ENCODE data around the gene ITPK1. TPM values are rescaled to one million over a fixed set of nuclear protein-coding genes. Genes with fewer than 3 reads are reported as not detected.
"Not testable (repeated sequence)": the region's sequence is repeated elsewhere in the genome, so short reads cannot be mapped to it uniquely, and the experiment has no call there.

Gene ITPK1
- total RNA-seq, 1 donor from 2014 or later, result 32.8 TPM

- Mint-ChIP-seq H3K9me3 (ENCODE audit: unreplicated experiment) (no peaks in the 10 kb centered on the region), H3K4me3 (ENCODE audit: unreplicated experiment) (no peak overlapping the region), H3K27ac (ENCODE audit: unreplicated experiment) (no peak overlapping the region), H3K4me1 (ENCODE audit: unreplicated experiment) (no peaks in the 10 kb centered on the region), H3K36me3 (ENCODE audit: unreplicated experiment) (no peaks in the 10 kb centered on the region), H3K27me3 (ENCODE audit: unreplicated experiment) (peaks cover 39% of the 10 kb centered on the region)
- no peak for DNase-seq (ENCODE audit: extremely low spot score, unreplicated experiment)
- TF ChIP-seq, protein P1, sequence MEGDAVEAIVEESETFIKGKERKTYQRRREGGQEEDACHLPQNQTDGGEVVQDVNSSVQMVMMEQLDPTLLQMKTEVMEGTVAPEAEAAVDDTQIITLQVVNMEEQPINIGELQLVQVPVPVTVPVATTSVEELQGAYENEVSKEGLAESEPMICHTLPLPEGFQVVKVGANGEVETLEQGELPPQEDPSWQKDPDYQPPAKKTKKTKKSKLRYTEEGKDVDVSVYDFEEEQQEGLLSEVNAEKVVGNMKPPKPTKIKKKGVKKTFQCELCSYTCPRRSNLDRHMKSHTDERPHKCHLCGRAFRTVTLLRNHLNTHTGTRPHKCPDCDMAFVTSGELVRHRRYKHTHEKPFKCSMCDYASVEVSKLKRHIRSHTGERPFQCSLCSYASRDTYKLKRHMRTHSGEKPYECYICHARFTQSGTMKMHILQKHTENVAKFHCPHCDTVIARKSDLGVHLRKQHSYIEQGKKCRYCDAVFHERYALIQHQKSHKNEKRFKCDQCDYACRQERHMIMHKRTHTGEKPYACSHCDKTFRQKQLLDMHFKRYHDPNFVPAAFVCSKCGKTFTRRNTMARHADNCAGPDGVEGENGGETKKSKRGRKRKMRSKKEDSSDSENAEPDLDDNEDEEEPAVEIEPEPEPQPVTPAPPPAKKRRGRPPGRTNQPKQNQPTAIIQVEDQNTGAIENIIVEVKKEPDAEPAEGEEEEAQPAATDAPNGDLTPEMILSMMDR (IDR thresholded peaks at IDR 0.05), result no peak
These were observed 30.4 kb upstream of the ITPK1 start for GRCh38 chr14:93146119-93146518.

DNA sequence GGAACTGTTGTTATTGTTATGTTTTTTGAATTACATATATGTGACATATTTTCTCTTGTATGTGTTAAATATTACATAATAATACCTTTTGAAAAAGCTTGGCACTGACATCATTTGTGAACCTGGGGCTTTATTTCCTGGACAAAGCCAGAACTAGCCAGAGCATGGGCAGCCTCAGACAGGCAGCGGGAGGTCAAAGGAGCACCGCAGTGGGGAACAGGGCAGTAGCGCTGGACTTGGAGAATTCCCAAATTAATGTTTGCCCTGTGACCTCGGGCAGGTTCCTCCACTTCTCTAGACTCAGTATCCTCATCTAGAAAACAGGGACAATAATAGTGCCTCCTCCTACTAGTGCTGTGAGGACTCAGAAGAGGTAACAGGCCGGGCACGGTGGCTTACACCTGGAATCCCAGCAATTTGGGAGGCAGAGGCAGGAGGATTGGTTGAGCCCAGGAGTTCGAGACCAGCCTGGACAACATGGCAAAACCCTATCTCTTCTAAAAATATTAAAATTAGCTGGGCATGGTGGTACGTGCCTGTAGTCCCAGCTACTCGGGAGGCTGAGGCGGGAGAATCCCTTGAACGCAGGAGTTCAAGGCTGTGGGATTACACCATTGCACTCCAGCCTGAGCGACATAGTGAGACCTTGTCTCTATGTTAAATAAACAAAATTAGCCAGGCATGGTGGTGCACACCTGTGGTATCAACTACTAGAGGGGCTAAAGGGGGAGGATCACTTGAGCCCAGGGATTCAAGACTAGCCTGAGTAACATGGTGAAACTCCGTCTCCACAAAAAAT lies 27.3 kb upstream of the ITPK1 start:
- TF ChIP-seq, protein P1 (IDR thresholded peaks at IDR 0.05), result no peak
- no peak for DNase-seq (ENCODE audit: extremely low spot score, unreplicated experiment)
- Mint-ChIP-seq H3K4me3 (ENCODE audit: unreplicated experiment) (no peak overlapping the region), H3K9me3 (ENCODE audit: unreplicated experiment) (no peaks in the 10 kb centered on the region), H3K27me3 (ENCODE audit: unreplicated experiment) (peaks cover 25% of the 10 kb centered on the region), H3K4me1 (ENCODE audit: unreplicated experiment) (peaks cover 2% of the 10 kb centered on the region), H3K36me3 (ENCODE audit: unreplicated experiment) (no peaks in the 10 kb centered on the region), H3K27ac (ENCODE audit: unreplicated experiment) (no peak overlapping the region)

DNA sequence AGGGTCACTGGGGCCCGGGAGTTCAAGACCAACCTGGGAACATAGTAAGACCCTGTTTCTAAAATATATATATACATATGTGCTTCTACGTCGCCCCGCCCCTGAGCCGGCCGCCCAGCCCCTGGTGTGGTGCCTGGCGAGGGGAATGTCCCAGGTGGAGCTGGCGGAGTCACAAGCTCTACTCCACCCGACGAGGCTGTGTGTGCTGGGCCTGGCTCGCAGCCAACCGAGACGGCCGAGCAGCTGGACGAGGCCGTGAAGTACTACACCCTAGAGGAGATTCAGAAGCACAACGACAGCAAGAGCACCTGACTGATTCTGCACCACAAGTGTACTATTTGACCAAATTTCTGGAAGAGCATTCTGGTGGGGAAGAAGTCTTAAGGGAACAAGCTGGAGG lies 22.1 kb upstream of the ITPK1 start:
- no peak overlapping the region for H3K27ac Mint-ChIP-seq (ENCODE audit: unreplicated experiment)
- H3K9me3 Mint-ChIP-seq (ENCODE audit: unreplicated experiment), result no peaks in the 10 kb centered on the region
- H3K4me3 Mint-ChIP-seq (ENCODE audit: unreplicated experiment), result no peak overlapping the region
- peaks cover 20% of the 10 kb centered on the region for H3K4me1 Mint-ChIP-seq (ENCODE audit: unreplicated experiment)
- H3K36me3 Mint-ChIP-seq (ENCODE audit: unreplicated experiment), result no peaks in the 10 kb centered on the region
- no peak for DNase-seq (ENCODE audit: extremely low spot score, unreplicated experiment)
- TF ChIP-seq, protein P1 (IDR thresholded peaks at IDR 0.05), result no peak
- H3K27me3 Mint-ChIP-seq (ENCODE audit: unreplicated experiment), result peaks cover 10% of the 10 kb centered on the region

DNA sequence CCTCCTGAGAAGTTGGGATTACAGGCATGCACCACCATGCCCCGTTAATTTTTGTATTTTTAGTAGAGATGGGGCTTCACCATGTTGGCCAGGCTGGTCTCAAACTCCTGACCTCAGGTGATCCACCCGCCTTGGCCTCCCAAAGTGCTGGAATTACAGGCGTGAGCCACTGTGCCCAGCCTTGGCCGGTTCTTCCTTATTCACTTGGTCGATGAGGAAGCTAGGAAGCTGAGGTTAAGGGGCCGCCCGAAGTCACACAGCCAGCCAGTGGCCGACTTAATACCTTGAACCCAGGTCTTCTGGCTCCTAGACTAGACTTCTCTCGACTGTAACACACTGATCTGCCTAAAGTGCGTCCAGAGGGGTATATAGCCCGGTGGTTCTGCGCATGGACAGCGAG lies 20.8 kb upstream of the ITPK1 start:
- H3K27ac Mint-ChIP-seq (ENCODE audit: unreplicated experiment); H3K4me3 Mint-ChIP-seq (ENCODE audit: unreplicated experiment); DNase-seq (ENCODE audit: extremely low spot score, unreplicated experiment); H3K9me3 Mint-ChIP-seq (ENCODE audit: unreplicated experiment); H3K27me3 Mint-ChIP-seq (ENCODE audit: unreplicated experiment); H3K36me3 Mint-ChIP-seq (ENCODE audit: unreplicated experiment): not testable (repeated sequence)
- peaks cover 24% of the 10 kb centered on the region for H3K4me1 Mint-ChIP-seq (ENCODE audit: unreplicated experiment)

GRCh38 chr14:93136009-93136408 lies 20.3 kb upstream of the ITPK1 start:
- H3K9me3 Mint-ChIP-seq (ENCODE audit: unreplicated experiment), result no peaks in the 10 kb centered on the region
- H3K36me3 Mint-ChIP-seq (ENCODE audit: unreplicated experiment), result no peaks in the 10 kb centered on the region
- no peak overlapping the region for H3K27ac Mint-ChIP-seq (ENCODE audit: unreplicated experiment)
- peaks cover 24% of the 10 kb centered on the region for H3K4me1 Mint-ChIP-seq (ENCODE audit: unreplicated experiment)
- peaks cover 10% of the 10 kb centered on the region for H3K27me3 Mint-ChIP-seq (ENCODE audit: unreplicated experiment)
- DNase-seq (ENCODE audit: extremely low spot score, unreplicated experiment), result no peak
- no peak overlapping the region for H3K4me3 Mint-ChIP-seq (ENCODE audit: unreplicated experiment)
- TF ChIP-seq, protein P1 (IDR thresholded peaks at IDR 0.05), result no peak
